Stimulated activated CD8-positive, alpha-beta memory T cell treated with anti-CD3 and anti-CD28 coated beads, Interleukin-7, amount 100 ng/mL, for 1 hour (primary cell): Measurements from ENCODE around the gene STYX.

ENCODE experiments used
- DNase-seq, 2 donors: peaks; one replicate each; pipeline ENCODE4 v3.0.0-alpha.2; 2020; ENCODE audit warnings: low read depth in 2 of 2

Gene STYX

DNA sequence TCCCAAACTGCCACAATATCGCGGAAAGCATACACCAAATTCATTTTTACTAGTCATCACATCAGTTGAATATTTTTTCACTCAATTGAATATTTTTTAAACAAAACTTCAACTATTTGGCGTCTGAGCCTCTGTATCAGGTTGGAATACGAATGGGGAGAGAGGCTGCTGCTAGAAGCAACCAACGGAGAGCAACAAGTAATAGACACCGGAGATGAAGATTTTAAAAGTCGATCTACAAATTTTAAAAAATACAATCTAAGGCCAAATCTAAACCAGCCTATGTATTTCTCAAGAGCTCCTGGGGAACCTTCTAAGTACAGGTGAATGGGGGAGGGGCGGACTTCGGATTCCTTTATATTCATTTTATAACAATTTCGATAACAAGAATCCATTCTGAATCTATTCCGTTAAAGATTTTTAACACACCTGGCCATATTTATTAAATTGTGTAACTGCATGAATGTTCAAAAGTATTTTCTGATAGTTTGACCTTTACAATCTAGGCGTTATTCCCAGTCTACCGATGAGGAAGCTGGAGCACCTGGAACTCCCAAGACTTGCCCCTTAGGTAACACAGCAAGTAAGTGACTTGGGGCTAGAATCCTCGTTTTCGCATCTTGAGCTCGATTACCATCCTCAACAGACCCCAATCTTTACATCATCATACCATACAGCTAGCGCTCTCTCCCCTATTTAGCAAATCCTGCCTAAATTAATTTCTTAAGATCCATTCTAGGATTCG lies 60.2 kb downstream of the STYX start:
- DNase-seq, result no peak

GRCh38 chr14:52790756-52791222 lies 60.8 kb downstream of the STYX start:
- no peak for DNase-seq

GRCh38 chr14:52791223-52792096 lies 61.5 kb downstream of the STYX start, which contains the start of gene GNPNAT1:
Gene GNPNAT1 (minus strand): TSS chr14:52791607. CDS start chr14:52784650, 6,957 bp downstream.
- DNase-seq, result peak; percentile 74 to 81

GRCh38 chr14:52792097-52792415 lies 62.1 kb downstream of the STYX start:
- no peak for DNase-seq

DNA sequence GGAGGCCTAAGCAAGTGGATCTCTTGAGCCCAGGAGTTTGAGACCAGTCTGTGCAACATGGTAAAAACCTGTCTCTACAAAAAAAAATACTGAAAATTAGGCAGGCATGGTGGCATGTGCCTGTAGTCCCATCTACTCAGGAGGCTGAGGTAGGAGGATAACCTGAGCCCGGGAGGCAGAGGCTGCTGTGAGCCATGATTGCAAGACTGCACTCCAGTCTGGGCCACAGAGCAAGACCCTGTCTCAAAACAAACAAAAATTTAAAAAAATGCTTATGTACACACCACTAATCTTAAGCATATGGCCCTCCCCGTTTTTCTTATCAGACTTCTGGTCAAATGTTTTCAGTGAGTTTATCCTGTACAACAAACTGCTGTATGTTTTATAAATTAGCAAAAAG lies 63.1 kb downstream of the STYX start:
- DNase-seq, result no peak

GRCh38 chr14:52797653-52798052 lies 67.7 kb downstream of the STYX start:
- DNase-seq, result no peak

DNA sequence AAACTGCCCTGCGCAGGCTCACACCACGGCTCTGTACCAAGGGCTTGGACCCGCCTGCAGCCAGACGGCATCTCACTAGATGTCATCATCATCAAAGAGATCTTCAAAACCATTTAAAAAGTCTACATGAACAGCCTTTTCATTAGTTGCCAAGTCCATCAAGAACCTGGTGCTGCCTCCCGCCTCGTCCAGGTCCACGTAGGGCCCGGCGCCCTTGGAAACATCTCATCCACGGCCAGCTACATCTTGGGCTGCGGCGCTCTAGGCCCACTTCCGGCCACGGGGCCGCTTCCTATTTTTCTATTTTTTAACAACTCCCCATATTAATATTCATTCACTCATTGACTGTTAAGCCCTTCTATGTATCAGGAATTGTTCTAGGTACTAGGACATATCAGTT lies 68.9 kb downstream of the STYX start:
- DNase-seq, result no peak

DNA sequence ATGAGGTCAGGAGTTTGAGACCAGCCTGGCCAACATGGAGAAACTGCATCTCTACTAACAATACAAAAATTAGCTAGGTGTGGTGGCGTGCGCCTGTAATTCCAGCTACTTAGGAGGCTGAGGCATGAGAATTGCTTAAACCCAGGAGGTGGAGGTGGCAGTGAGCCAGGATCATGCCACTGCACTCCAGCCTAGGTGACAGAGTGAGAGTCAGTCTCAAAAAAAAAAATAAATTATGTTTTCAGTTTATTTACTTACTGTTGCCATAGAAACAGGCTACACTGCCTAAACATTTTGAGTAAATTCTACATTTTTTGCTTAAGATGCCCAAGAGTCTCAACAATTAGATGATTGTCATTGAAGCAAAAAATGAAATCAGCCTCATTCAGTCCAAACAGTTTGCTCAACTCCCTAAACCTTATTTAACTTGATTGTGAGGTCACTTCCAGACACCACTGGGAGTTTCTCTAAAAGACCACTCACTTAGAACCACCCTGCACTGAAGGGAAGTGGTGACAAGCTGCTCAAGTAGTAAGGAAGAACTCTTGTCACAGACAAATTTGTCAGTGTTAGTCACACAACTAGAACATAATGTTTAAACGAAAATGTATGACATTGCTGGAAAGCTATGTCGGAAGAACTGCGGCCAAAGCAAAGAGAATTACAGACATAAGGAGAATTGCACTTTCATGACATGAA lies 71.2 kb downstream of the STYX start:
- no peak for DNase-seq

DNA sequence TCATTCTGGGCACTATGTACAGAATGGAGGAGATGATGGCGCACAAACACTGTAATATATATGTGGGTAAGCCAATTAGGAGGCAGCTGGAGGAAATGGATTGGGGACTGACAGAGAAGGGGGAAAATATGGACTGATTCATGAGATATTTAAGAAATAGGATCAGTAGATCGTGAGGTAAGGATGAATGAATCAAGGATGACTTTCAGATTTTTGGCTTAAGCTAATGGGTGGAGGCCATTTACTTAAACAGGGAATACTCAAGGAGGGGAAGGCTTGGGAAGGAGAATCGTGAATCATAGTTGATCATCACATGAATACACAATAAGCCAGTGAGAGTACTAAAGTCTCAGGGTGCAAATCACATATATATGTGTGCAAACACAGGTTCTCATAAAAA lies 72.6 kb downstream of the STYX start:
- DNase-seq, result no peak

- DNase-seq, result no peak
Observed at GRCh38 chr14:52806115-52806514, 76.1 kb downstream of the STYX start.

GRCh38 chr14:52808101-52808500 lies 78.1 kb downstream of the STYX start:
- no peak for DNase-seq

- DNase-seq, result no peak
Observed at GRCh38 chr14:52821805-52822250, 91.9 kb downstream of the STYX start.

- DNase-seq, result no peak
Observed at GRCh38 chr14:52824462-52824861, 94.5 kb downstream of the STYX start.
